Measurements from ENCODE around the gene USP15.

USP15 gene

GRCh38 chr12:62414180-62414579, 154.0 kb downstream of the USP15 start:
- in situ Hi-C loops (cut with MboI; ENCODE audit: low sequenced_read_pairs, unreplicated experiment): no loop called here
- no peak for DNase-seq (ENCODE audit: low spot score)

GRCh38 chr12:62426089-62426488, 165.9 kb downstream of the USP15 start:
- in situ Hi-C loops (cut with MboI; ENCODE audit: low sequenced_read_pairs, unreplicated experiment): no loop called here
- TF ChIP-seq, protein P1, sequence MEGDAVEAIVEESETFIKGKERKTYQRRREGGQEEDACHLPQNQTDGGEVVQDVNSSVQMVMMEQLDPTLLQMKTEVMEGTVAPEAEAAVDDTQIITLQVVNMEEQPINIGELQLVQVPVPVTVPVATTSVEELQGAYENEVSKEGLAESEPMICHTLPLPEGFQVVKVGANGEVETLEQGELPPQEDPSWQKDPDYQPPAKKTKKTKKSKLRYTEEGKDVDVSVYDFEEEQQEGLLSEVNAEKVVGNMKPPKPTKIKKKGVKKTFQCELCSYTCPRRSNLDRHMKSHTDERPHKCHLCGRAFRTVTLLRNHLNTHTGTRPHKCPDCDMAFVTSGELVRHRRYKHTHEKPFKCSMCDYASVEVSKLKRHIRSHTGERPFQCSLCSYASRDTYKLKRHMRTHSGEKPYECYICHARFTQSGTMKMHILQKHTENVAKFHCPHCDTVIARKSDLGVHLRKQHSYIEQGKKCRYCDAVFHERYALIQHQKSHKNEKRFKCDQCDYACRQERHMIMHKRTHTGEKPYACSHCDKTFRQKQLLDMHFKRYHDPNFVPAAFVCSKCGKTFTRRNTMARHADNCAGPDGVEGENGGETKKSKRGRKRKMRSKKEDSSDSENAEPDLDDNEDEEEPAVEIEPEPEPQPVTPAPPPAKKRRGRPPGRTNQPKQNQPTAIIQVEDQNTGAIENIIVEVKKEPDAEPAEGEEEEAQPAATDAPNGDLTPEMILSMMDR (IDR thresholded peaks at IDR 0.05; ENCODE audit: borderline replicate concordance, control extremely low read depth, extremely low read depth, insufficient read depth, missing control alignments): no peak
- DNase-seq (ENCODE audit: low spot score): no peak

More at GRCh38 chr12:62414180-62414579, 154.0 kb downstream of the USP15 start:
- TF ChIP-seq, protein P1 (IDR thresholded peaks at IDR 0.05; ENCODE audit: borderline replicate concordance, control extremely low read depth, extremely low read depth, insufficient read depth, missing control alignments): no peak

GRCh38 chr12:62429457-62429856, 169.3 kb downstream of the USP15 start:
- no peak for DNase-seq (ENCODE audit: low spot score)
- TF ChIP-seq, protein P1 (IDR thresholded peaks at IDR 0.05; ENCODE audit: borderline replicate concordance, control extremely low read depth, extremely low read depth, insufficient read depth, missing control alignments): no peak
- in situ Hi-C loops (cut with MboI; ENCODE audit: low sequenced_read_pairs, unreplicated experiment): no loop called here

DNA sequence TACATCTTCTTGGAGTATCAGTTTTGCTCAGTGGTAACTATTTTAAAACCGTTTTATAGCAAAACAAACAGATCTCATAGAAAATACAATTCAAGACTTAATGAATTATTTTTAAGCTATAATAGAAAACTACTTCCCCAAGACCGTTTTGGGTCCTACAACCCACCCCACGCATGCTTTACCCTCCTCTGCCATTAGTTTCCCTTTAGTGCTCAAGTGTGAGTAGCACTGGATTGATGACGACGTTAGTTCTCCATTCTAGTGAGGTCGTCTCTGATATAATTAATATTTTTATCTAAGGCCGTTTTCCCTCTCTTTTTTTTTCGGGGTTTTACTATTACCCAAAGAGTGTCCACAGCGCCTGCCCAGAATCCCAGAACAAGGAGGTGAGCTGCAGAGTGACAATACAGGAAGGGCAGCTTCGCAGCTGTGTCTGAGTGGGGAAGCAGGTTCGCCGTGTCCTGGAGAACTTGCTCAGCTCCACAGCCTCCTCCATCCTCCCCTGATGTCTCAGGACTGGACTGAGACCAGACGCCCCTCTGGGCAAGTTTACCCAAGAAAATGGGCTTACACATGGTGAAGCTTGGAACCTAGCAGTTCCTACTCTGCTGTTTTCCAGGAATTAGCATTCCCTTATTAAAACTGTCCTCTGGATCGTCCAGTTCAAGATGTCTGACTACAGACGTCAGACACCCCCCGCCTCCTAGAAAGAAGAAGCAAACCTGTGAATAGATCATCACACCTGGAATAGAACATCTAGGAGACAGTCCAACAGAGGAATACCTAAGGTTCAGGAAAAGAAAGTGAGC, 174.5 kb downstream of the USP15 start:
- in situ Hi-C loops (cut with MboI; ENCODE audit: low sequenced_read_pairs, unreplicated experiment): loop anchor here (5.0 kb wide), 1 partner anchor 363 kb away; no protein-coding TSS in a partner anchor
- peak; percentile 47 for DNase-seq (ENCODE audit: low spot score)
- TF ChIP-seq, protein P1 (IDR thresholded peaks at IDR 0.05; ENCODE audit: borderline replicate concordance, control extremely low read depth, extremely low read depth, insufficient read depth, missing control alignments): no peak

DNA sequence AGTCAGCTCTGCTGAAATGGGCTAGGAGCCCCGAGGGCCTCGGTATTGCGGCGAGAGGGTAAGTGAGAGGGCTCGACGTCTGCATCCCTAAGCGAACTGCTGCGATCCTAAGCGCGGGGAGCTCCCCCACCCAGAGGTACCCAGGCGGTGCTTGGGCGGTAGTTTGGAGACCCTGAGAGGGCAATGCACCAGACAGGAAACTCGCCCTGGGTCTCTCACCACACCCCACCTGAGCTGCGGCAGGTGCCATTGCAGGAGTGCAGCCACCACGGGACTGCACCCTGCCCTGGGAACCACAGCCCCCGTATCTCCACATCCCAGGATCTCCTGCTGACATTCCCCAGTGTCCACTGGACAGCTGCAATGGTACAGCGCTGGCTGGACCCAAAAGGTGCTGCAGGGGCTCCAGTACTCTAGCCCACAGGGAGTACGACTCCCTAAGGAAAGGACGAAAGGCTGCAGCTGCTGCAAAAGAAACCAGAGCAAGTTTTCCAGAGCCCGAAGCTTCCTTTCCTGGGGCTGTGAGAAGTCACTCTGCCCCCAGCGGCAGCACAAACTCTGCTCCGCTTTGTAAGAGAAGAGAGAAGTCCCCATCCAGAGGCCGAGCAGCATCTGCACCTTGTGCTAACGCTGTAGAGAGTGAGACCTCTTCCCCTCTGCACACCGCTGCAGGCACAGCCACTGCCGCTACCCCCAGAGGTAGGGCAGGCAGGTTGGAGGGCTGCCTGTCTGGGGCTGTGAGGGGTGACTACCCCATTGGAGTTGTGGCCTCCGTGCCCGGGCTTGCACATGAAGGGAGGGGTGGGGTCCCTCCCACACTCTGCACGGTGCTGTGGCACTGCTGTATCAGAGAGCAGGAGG, 175.3 kb downstream of the USP15 start:
- in situ Hi-C loops (cut with MboI; ENCODE audit: low sequenced_read_pairs, unreplicated experiment): loop anchor here (5.0 kb wide), 1 partner anchor 362 kb away; no protein-coding TSS in a partner anchor
- DNase-seq (ENCODE audit: low spot score): peak; percentile 76
- TF ChIP-seq, protein P1 (IDR thresholded peaks at IDR 0.05; ENCODE audit: borderline replicate concordance, control extremely low read depth, extremely low read depth, insufficient read depth, missing control alignments): peak; percentile 55

DNA sequence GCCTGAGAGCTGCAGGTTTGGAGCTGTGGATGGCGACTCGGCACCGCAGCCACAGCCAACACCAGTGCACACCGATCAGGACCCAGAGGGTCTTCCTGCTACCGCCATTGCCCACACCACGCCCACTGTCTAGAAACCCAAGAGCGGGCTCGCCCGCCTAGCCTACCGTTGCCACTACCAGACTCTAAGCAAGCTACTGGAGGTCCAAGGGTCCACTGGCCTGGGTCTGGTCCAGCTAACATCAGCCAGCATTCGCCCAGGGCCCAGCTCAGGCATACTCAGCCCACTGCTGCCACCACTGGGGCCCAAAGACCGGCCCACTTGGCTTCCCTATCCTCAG, 175.9 kb downstream of the USP15 start:
- in situ Hi-C loops (cut with MboI; ENCODE audit: low sequenced_read_pairs, unreplicated experiment): loop anchor here (5.0 kb wide), 1 partner anchor 361 kb away; no protein-coding TSS in a partner anchor
- peak; percentile 16 for DNase-seq (ENCODE audit: low spot score)
- TF ChIP-seq, protein P1 (IDR thresholded peaks at IDR 0.05; ENCODE audit: borderline replicate concordance, control extremely low read depth, extremely low read depth, insufficient read depth, missing control alignments): no peak

Data from GM13976 (cell line).